WTC11 (cell line): ENCODE measurements around the gene GOLGA2. TPM values are rescaled to one million over a fixed set of nuclear protein-coding genes. Genes with fewer than 3 reads are reported as not detected.

Experiments
- ATAC-seq: fragments of 200-7000 bp; cut with Tn5 transposase; 2 replicates; pipeline ENCODE4 v1.10.0; 2021; ENCODE audit warnings: mild to moderate bottlenecking, moderate library complexity
- CTCF ChIA-PET: fragments of 300-600 bp; sonication (Branson Sonifier 250); formaldehyde crosslinking; loops from one replicate; lab custom pipeline; 2021; ENCODE audit warnings: antibody characterized with exemption; lab: Charles Lee
- POLR2A ChIA-PET: fragments of 350-600 bp; sonication (Branson Sonifier 250); formaldehyde crosslinking; loops from one replicate; lab custom pipeline; 2021; ENCODE audit warnings: antibody characterized with exemption; lab: Charles Lee
- DNase-seq: peaks from one replicate; pipeline ENCODE4 v3.0.0; 2021; ENCODE audit warnings: low spot score
- H3K27ac Mint-ChIP-seq: 2 replicates; pipeline ENCODE4 v1.8.0; 2021; ENCODE audit warnings: mixed read lengths
- H3K27me3 Mint-ChIP-seq: 2 replicates; pipeline ENCODE4 v1.8.0; 2021; ENCODE audit warnings: low read depth, mild to moderate bottlenecking, moderate library complexity, mixed read lengths
- H3K36me3 Mint-ChIP-seq: 2 replicates; pipeline ENCODE4 v1.8.0; 2021; ENCODE audit warnings: mixed read lengths
- H3K4me1 Mint-ChIP-seq: 2 replicates; pipeline ENCODE4 v1.8.0; 2022; ENCODE audit warnings: mixed read lengths
- H3K4me3 Mint-ChIP-seq: 2 replicates; pipeline ENCODE4 v1.8.0; 2021; ENCODE audit warnings: mild to moderate bottlenecking, moderate library complexity, mixed read lengths
- H3K9me3 Mint-ChIP-seq: 2 replicates; pipeline ENCODE4 v1.8.0; 2021; ENCODE audit warnings: mixed read lengths
- ATF1 ChIP-seq: sonication (generic); formaldehyde crosslinking; IDR thresholded peaks from 2 replicates; pipeline ENCODE4 v1.8.1; 2023; ENCODE audit warnings: mild to moderate bottlenecking, moderate library complexity, missing genetic modification reagents
- CBFB ChIP-seq: sonication (generic); formaldehyde crosslinking; IDR thresholded peaks from 2 replicates; pipeline ENCODE4 v1.8.1; 2022; ENCODE audit warnings: mild to moderate bottlenecking, low read depth, missing genetic modification reagents
- CREB1 ChIP-seq: sonication (generic); formaldehyde crosslinking; IDR thresholded peaks from 2 replicates; pipeline ENCODE4 v1.8.0; 2023; ENCODE audit warnings: mild to moderate bottlenecking, missing genetic modification reagents
- ESRRA ChIP-seq: sonication (generic); formaldehyde crosslinking; IDR thresholded peaks from 2 replicates; pipeline ENCODE4 v1.8.1; 2022; ENCODE audit warnings: mild to moderate bottlenecking, missing genetic modification reagents, borderline replicate concordance
- FOXK1 ChIP-seq: sonication (generic); formaldehyde crosslinking; IDR thresholded peaks from 2 replicates; pipeline ENCODE4 v1.8.0; 2022; ENCODE audit warnings: mild to moderate bottlenecking, moderate library complexity, missing genetic modification reagents
- GRHL2 ChIP-seq: fragments of 250-450 bp; sonication (Bioruptor Pico); IDR thresholded peaks from 2 replicates; pipeline ENCODE4 v1.8.0; 2022; ENCODE audit warnings: mild to moderate bottlenecking, moderate library complexity; ENCODE audit not compliant: insufficient replicate concordance, severe bottlenecking
- HMGA2 ChIP-seq: fragments of 250-450 bp; sonication (Bioruptor Pico); IDR thresholded peaks from 2 replicates; pipeline ENCODE4 v1.4.0; 2021; ENCODE audit warnings: mild to moderate bottlenecking, moderate library complexity
- IRF2 ChIP-seq: sonication (generic); formaldehyde crosslinking; IDR thresholded peaks from 2 replicates; pipeline ENCODE4 v1.8.0; 2022; ENCODE audit warnings: low read depth, missing genetic modification reagents, borderline replicate concordance
- JUN ChIP-seq: sonication (generic); formaldehyde crosslinking; IDR thresholded peaks from 2 replicates; pipeline ENCODE4 v1.8.0; 2023; ENCODE audit warnings: mild to moderate bottlenecking, missing genetic modification reagents
- MXD4 ChIP-seq: fragments of 250-450 bp; sonication (Bioruptor Pico); IDR thresholded peaks from 2 replicates; pipeline ENCODE4 v1.8.0; 2021; ENCODE audit warnings: mild to moderate bottlenecking, moderate library complexity, borderline replicate concordance
- MYBL2 ChIP-seq: sonication (generic); formaldehyde crosslinking; IDR thresholded peaks from 2 replicates; pipeline ENCODE4 v1.8.1; 2023; ENCODE audit warnings: mild to moderate bottlenecking, moderate library complexity, missing genetic modification reagents
- NFYB ChIP-seq: sonication (generic); formaldehyde crosslinking; conservative IDR thresholded peaks from 2 replicates; pipeline ENCODE4 v1.8.0; 2022; ENCODE audit warnings: low read depth, missing genetic modification reagents
- NR1H2 ChIP-seq: sonication (generic); formaldehyde crosslinking; IDR thresholded peaks from 2 replicates; pipeline ENCODE4 v1.9.0; 2021; ENCODE audit warnings: mild to moderate bottlenecking, moderate library complexity, missing genetic modification reagents
- NR2C2 ChIP-seq: sonication (generic); formaldehyde crosslinking; IDR thresholded peaks from 2 replicates; pipeline ENCODE4 v1.8.0; 2022; ENCODE audit warnings: mild to moderate bottlenecking, missing genetic modification reagents
- PRRX2 ChIP-seq: fragments of 250-450 bp; sonication (Bioruptor Pico); IDR thresholded peaks from 2 replicates; pipeline ENCODE4 v1.8.0; 2021; ENCODE audit warnings: mild to moderate bottlenecking
- SOX15 ChIP-seq: fragments of 250-450 bp; sonication (Bioruptor Pico); IDR thresholded peaks from 2 replicates; pipeline ENCODE4 v1.9.0; 2021; ENCODE audit warnings: mild to moderate bottlenecking
- TEAD1 ChIP-seq: sonication (generic); formaldehyde crosslinking; IDR thresholded peaks from 2 replicates; pipeline ENCODE4 v1.8.0; 2022; ENCODE audit warnings: mild to moderate bottlenecking, missing genetic modification reagents
- TEAD4 ChIP-seq: sonication (generic); formaldehyde crosslinking; IDR thresholded peaks from 2 replicates; pipeline ENCODE4 v1.8.0; 2022; ENCODE audit warnings: mild to moderate bottlenecking, missing genetic modification reagents
- ZNF219 ChIP-seq: sonication (generic); formaldehyde crosslinking; IDR thresholded peaks from 2 replicates; pipeline ENCODE4 v1.8.0; 2023; ENCODE audit warnings: missing genetic modification reagents, mild to moderate bottlenecking, borderline replicate concordance
- ZNF317 ChIP-seq: sonication (generic); formaldehyde crosslinking; IDR thresholded peaks from 2 replicates; pipeline ENCODE4 v1.8.1; 2023; ENCODE audit warnings: low read depth, mild to moderate bottlenecking, moderate library complexity, missing genetic modification reagents, borderline replicate concordance
- total RNA-seq: library from RNA; stranded (reverse); gene quantifications from 3 replicates; pipeline ENCODE4 v1.2.3, GENCODE V29; 2021
- TF ChIP-seq, protein P1 (sequence below): sonication (generic); formaldehyde crosslinking; IDR thresholded peaks from 2 replicates; pipeline ENCODE4 v1.8.1; 2022; ENCODE audit warnings: mild to moderate bottlenecking, missing genetic modification reagents, moderate library complexity, borderline replicate concordance
- TF ChIP-seq, protein P2 (sequence below): sonication (generic); formaldehyde crosslinking; IDR thresholded peaks from 2 replicates; pipeline ENCODE4 v1.8.0; 2022; ENCODE audit warnings: mild to moderate bottlenecking, missing genetic modification reagents
- TF ChIP-seq, protein P3 (sequence below): sonication (generic); formaldehyde crosslinking; IDR thresholded peaks from 2 replicates; pipeline ENCODE4 v1.8.1; 2022; ENCODE audit warnings: missing genetic modification reagents, borderline replicate concordance
- TF ChIP-seq, protein P4 (sequence below): sonication (generic); formaldehyde crosslinking; conservative IDR thresholded peaks from 2 replicates; pipeline ENCODE4 v1.8.1; 2023; ENCODE audit warnings: mild to moderate bottlenecking, low read depth, missing genetic modification reagents, moderate library complexity

The GOLGA2 gene
- total RNA-seq, 1 experiment from 2014 or later: 66.3 TPM

DNA sequence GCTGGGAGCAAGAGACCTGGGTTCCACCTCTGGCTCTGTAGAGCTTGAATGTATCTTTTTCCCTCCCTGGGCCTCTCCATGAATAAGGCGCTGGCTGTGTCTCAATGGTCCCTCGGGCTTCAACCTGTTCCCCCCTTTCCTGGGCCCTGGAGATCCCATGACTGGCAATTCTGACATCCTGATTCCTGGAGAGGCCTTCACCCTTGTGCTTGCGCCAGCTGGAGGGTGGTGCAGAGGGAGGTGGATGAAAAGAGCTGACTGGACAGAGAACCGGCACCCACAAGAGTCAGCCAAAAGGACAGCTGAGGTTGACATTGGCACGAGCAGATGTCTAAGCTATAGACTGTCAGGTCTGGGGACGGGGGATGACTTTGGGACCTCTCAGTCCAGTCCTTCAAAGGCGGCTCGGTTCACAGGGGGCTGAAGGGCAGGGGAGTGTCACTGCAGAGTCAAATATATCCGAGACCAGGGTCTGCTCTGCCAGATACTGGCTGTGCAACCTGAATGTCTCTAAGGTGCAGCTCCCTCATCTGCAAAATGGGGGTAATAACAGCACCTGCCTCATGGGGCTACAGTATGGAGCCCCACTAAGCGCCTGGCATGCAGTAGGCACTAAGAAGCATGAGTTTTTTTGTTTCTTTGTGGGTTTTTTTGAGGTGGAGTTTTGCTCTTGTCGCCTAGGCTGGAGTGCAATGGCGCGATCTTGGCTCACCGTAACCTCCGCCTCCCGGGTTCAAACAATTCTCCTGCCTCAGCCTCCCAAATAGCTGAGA lies 58.8 kb downstream of the GOLGA2 start:
- no peak overlapping the region; the same call in 1 of the 2 replicates for H3K4me3 Mint-ChIP-seq
- no peak for ATAC-seq
- no peak for DNase-seq
- peaks cover 12% of the 10 kb centered on the region for H3K4me1 Mint-ChIP-seq
- ChIA-PET POLR2A (no interaction called here), CTCF (interaction anchor here (0.7 to 2.7 kb wide), 4 partner anchors 13 to 92 kb away, joined by 3 to 23 read pairs (median 12); partner anchors contain the start of genes CIZ1 and DNM1)
- no peaks in the 10 kb centered on the region for H3K9me3 Mint-ChIP-seq
- TF ChIP-seq IRF2 (CRISPR knock-in tag): no peak
- no peak for TF ChIP-seq FOXK1 (CRISPR knock-in tag)
- TF ChIP-seq NFYB (CRISPR knock-in tag): no peak
- no peak for TF ChIP-seq HMGA2 (CRISPR knock-in tag)
- TF ChIP-seq ZNF317: no peak
- peaks cover 12% of the 10 kb centered on the region for H3K27me3 Mint-ChIP-seq
- peak overlapping the region; percentile 71 for H3K27ac Mint-ChIP-seq
- peaks cover 14% of the 10 kb centered on the region for H3K36me3 Mint-ChIP-seq

DNA sequence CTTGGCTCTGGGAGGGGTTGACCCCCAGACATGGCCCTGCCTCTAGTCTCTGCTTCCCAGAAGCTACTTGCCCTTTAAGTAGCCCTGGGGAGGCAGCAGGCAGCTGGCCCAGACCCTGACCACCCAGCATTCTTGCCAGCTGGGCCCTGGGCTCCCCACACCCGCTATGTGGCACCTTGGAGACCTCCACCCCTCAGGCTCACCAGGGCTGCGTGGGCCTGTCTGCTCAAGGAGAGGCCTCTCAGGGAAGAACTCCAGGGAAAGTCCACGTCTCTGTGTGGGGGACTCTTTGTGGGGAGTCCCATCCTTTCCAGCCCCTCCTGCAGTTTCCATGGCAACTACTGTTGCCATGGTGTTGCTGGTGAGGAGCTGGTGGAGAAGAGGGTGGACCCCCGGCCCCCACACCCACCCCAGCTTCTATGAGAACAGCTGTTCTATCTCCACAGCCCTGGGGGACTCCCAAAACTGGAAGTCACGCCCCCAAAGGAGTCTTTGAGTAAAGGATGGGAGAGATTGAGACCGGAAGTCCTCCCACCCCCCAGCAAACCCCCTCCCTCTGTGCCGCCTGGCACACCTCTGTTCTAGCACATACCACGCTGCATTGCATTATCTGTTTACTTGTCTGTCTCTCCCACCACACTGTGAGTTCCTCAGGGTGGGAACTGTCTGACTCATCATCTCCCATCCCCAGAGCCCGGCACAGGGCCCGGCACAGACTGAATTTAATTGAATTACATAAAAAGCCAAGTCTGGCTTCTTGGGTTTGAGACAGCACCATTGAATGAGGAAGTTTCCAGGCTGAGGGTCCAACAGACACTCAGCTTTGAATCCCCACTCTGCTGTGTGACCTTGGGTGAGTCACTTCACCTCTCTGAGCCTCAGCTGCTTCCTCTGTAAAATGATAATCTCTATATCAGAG lies 60.1 kb downstream of the GOLGA2 start:
- peaks cover 21% of the 10 kb centered on the region for H3K27me3 Mint-ChIP-seq
- no peak for ATAC-seq
- H3K4me1 Mint-ChIP-seq: peaks cover 12% of the 10 kb centered on the region
- CTCF ChIA-PET: interaction anchor here (0.7 to 1.9 kb wide), 3 partner anchors 12 to 91 kb away, joined by 4 to 6 read pairs (median 4); partner anchors contain the start of gene DNM1
- TF ChIP-seq CBFB (no peak), TEAD1 (no peak), SOX15 (CRISPR knock-in tag) (no peak), CREB1 (CRISPR knock-in tag) (no peak), ESRRA (CRISPR knock-in tag) (no peak), GRHL2 (CRISPR knock-in tag) (no peak), PRRX2 (CRISPR knock-in tag) (no peak), MXD4 (CRISPR knock-in tag) (no peak), NR1H2 (CRISPR knock-in tag) (no peak), ZNF219 (CRISPR knock-in tag) (no peak), TEAD4 (CRISPR knock-in tag) (no peak), NR2C2 (CRISPR knock-in tag) (no peak), ATF1 (no peak), JUN (CRISPR knock-in tag) (no peak), MYBL2 (no peak), FOXK1 (CRISPR knock-in tag) (no peak)
- TF ChIP-seq, protein P1, sequence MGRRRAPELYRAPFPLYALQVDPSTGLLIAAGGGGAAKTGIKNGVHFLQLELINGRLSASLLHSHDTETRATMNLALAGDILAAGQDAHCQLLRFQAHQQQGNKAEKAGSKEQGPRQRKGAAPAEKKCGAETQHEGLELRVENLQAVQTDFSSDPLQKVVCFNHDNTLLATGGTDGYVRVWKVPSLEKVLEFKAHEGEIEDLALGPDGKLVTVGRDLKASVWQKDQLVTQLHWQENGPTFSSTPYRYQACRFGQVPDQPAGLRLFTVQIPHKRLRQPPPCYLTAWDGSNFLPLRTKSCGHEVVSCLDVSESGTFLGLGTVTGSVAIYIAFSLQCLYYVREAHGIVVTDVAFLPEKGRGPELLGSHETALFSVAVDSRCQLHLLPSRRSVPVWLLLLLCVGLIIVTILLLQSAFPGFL (CRISPR knock-in tag): no peak
- TF ChIP-seq, protein P2, sequence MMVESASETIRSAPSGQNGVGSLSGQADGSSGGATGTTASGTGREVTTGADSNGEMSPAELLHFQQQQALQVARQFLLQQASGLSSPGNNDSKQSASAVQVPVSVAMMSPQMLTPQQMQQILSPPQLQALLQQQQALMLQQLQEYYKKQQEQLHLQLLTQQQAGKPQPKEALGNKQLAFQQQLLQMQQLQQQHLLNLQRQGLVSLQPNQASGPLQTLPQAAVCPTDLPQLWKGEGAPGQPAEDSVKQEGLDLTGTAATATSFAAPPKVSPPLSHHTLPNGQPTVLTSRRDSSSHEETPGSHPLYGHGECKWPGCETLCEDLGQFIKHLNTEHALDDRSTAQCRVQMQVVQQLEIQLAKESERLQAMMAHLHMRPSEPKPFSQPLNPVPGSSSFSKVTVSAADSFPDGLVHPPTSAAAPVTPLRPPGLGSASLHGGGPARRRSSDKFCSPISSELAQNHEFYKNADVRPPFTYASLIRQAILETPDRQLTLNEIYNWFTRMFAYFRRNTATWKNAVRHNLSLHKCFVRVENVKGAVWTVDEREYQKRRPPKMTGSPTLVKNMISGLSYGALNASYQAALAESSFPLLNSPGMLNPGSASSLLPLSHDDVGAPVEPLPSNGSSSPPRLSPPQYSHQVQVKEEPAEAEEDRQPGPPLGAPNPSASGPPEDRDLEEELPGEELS (CRISPR knock-in tag): no peak
- TF ChIP-seq, protein P3, sequence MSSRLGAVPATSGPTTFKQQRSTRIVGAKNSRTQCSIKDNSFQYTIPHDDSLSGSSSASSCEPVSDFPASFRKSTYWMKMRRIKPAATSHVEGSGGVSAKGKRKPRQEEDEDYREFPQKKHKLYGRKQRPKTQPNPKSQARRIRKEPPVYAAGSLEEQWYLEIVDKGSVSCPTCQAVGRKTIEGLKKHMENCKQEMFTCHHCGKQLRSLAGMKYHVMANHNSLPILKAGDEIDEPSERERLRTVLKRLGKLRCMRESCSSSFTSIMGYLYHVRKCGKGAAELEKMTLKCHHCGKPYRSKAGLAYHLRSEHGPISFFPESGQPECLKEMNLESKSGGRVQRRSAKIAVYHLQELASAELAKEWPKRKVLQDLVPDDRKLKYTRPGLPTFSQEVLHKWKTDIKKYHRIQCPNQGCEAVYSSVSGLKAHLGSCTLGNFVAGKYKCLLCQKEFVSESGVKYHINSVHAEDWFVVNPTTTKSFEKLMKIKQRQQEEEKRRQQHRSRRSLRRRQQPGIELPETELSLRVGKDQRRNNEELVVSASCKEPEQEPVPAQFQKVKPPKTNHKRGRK: no peak
- TF ChIP-seq, protein P4, sequence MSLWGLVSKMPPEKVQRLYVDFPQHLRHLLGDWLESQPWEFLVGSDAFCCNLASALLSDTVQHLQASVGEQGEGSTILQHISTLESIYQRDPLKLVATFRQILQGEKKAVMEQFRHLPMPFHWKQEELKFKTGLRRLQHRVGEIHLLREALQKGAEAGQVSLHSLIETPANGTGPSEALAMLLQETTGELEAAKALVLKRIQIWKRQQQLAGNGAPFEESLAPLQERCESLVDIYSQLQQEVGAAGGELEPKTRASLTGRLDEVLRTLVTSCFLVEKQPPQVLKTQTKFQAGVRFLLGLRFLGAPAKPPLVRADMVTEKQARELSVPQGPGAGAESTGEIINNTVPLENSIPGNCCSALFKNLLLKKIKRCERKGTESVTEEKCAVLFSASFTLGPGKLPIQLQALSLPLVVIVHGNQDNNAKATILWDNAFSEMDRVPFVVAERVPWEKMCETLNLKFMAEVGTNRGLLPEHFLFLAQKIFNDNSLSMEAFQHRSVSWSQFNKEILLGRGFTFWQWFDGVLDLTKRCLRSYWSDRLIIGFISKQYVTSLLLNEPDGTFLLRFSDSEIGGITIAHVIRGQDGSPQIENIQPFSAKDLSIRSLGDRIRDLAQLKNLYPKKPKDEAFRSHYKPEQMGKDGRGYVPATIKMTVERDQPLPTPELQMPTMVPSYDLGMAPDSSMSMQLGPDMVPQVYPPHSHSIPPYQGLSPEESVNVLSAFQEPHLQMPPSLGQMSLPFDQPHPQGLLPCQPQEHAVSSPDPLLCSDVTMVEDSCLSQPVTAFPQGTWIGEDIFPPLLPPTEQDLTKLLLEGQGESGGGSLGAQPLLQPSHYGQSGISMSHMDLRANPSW (CRISPR knock-in tag): no peak
- TF ChIP-seq, all 79 proteins: peak for 0
- Mint-ChIP-seq H3K27ac (no peak overlapping the region), H3K4me3 (no peak overlapping the region), H3K36me3 (peaks cover 6% of the 10 kb centered on the region), H3K9me3 (no peaks in the 10 kb centered on the region)
- POLR2A ChIA-PET: no interaction called here
- DNase-seq: no peak
